PC-3 (cell line): Measurements from ENCODE around the gene RABL3. TPM values are rescaled to one million over a fixed set of nuclear protein-coding genes. Genes with fewer than 3 reads are reported as not detected.

Experiments used
- ATAC-seq: fragments of 200-7000 bp; cut with Tn5 transposase; 2 replicates; pipeline ENCODE4 v1.9.1; 2020; ENCODE audit warnings: mild to moderate bottlenecking, moderate library complexity
- BruUV-seq: library from RNA; stranded (reverse); fragments of 400-500 nt; replicated peaks from 2 replicates; lab custom pipeline; 2021; lab: Mats Ljungman, UMichigan
- CTCF ChIA-PET: fragments of 300-600 bp; sonication (Branson Sonifier 250); formaldehyde crosslinking; loops from one replicate; lab custom pipeline; 2022; ENCODE audit warnings: antibody characterized with exemption; lab: Charles Lee
- POLR2A ChIA-PET: fragments of 300-600 bp; sonication (Branson Sonifier 250); formaldehyde crosslinking; loops from one replicate; lab custom pipeline; 2022; ENCODE audit warnings: antibody characterized with exemption; ENCODE audit not compliant: unreplicated experiment; lab: Charles Lee
- DNase-seq: peaks from one replicate; pipeline ENCODE4 v3.0.0-alpha.2; 2015
- H2AFZ ChIP-seq: fragments of 300-600 bp; sonication (generic); 2 replicates; pipeline ENCODE4 v1.6.0; 2016; ENCODE audit warnings: antibody characterized with exemption, low read length
- H3F3A ChIP-seq: fragments of 300-600 bp; sonication (generic); one replicate; pipeline ENCODE4 v1.6.0; 2017; ENCODE audit warnings: antibody characterized with exemption, low read length, control low read depth, mild to moderate bottlenecking; ENCODE audit not compliant: unreplicated experiment
- H3K27ac ChIP-seq: fragments of 300-600 bp; sonication (generic); 2 replicates; pipeline ENCODE4 v1.5.1; 2016; ENCODE audit warnings: mild to moderate bottlenecking, low read length
- H3K27me3 ChIP-seq: fragments of 300-600 bp; sonication (generic); 2 replicates; pipeline ENCODE4 v1.6.1; 2016; ENCODE audit warnings: low read length, mixed read lengths
- H3K36me3 ChIP-seq: fragments of 300-600 bp; sonication (generic); 2 replicates; pipeline ENCODE4 v1.6.1; 2016; ENCODE audit warnings: low read depth, mixed run types, low read length, mixed read lengths
- H3K4me1 ChIP-seq: fragments of 300-600 bp; sonication (generic); 2 replicates; pipeline ENCODE4 v1.5.1; 2016; ENCODE audit warnings: low read length; ENCODE audit not compliant: insufficient read depth
- H3K4me2 ChIP-seq: fragments of 300-600 bp; sonication (generic); 2 replicates; pipeline ENCODE4 v1.6.0; 2016; ENCODE audit warnings: low read length
- H3K4me3 ChIP-seq: fragments of 300-600 bp; sonication (generic); 2 replicates; pipeline ENCODE4 v1.5.1; 2016; ENCODE audit warnings: mild to moderate bottlenecking, low read length, mixed read lengths
- H3K79me2 ChIP-seq: fragments of 300-600 bp; sonication (generic); 2 replicates; pipeline ENCODE4 v1.6.1; 2017; ENCODE audit warnings: low read length, mixed read lengths
- H3K9ac ChIP-seq: fragments of 300-600 bp; sonication (generic); 2 replicates; pipeline ENCODE4 v1.6.0; 2016; ENCODE audit warnings: mild to moderate bottlenecking, low read length
- H3K9me2 ChIP-seq: fragments of 300-600 bp; sonication (generic); replicated peaks from 2 replicates; pipeline ENCODE4 v1.6.1; 2016; ENCODE audit warnings: mixed run types, low read length, mixed read lengths
- H3K9me3 ChIP-seq: fragments of 300-600 bp; sonication (generic); 2 replicates; pipeline ENCODE4 v1.6.1; 2016; ENCODE audit warnings: low read length, mixed read lengths
- H4K20me1 ChIP-seq: fragments of 300-600 bp; sonication (generic); 2 replicates; pipeline ENCODE4 v1.6.1; 2016; ENCODE audit warnings: low read length, mixed read lengths
- EZH2 ChIP-seq: fragments of 300-600 bp; sonication (generic); IDR thresholded peaks from one replicate; pipeline ENCODE4 v1.6.1; 2017; ENCODE audit warnings: antibody characterized with exemption, mild to moderate bottlenecking, low read length; ENCODE audit not compliant: unreplicated experiment
- EZH2phosphoT487 ChIP-seq: fragments of 300-600 bp; sonication (generic); IDR thresholded peaks from 2 replicates; pipeline ENCODE4 v1.6.1; 2018; ENCODE audit warnings: mild to moderate bottlenecking, antibody characterized with exemption, low read length, borderline replicate concordance
- intact Hi-C: fragments of 100-400 bp; cut with micrococcal nuclease; formaldehyde crosslinking; loops from 2 replicates; pipeline ENCODE4 v1.9.0; 2023
- total RNA-seq: library from RNA; depleted of rRNA; stranded (reverse); fragments of >200 nt; gene quantifications from 2 replicates; pipeline ENCODE4 v1.2.3, GENCODE V29; 2014
- TF ChIP-seq, protein P1 (sequence below): fragments of 300-600 bp; sonication (generic); conservative IDR thresholded peaks from 2 replicates; pipeline ENCODE4 v1.5.1; 2017; ENCODE audit warnings: antibody characterized with exemption, low read depth, mild to moderate bottlenecking, low read length

Gene RABL3
- total RNA-seq, 1 experiment from 2014 or later, result 24.3 TPM

DNA sequence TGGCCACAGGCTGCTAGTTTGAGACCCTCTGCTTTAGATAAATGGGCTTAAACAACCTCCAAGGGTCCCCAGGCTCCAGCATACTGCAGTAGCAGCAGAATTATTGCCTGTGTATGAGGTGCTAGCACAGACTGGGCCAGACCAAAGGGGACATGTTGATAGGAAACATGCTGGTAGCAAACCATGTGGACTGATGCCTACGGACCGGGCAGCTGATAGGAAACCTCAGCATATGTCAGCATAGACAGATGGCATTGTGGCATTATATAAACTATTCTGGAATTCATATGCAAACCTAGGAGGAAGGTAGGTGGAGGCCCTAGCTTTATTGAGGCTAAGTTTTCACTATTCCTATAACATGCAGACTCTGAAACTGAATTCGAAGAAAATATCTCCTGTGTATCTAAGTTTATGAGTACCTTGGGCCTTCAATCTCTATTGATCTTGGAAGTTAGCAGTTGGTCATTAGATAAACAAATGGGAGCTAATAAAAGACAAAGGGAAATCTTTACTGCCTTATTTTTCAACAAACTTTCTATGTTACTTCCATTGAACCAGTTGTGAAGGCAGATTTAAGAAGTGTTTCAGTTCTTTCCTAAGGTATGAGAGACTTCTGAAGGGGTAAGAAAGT is 58.5 kb downstream of the RABL3 start:
- intact Hi-C loops, result no loop called here
- Histone ChIP-seq H3K4me1 (peaks cover 17% of the 10 kb centered on the region), H3F3A (no peaks in the 10 kb centered on the region), H2AFZ (no peak overlapping the region), H3K36me3 (no peaks in the 10 kb centered on the region), H3K9me2 (no peaks in the 10 kb centered on the region), H3K79me2 (no peaks in the 10 kb centered on the region), H3K27ac (no peak overlapping the region), H4K20me1 (no peaks in the 10 kb centered on the region), H3K4me2 (no peak overlapping the region), H3K4me3 (no peak overlapping the region), H3K27me3 (no peaks in the 10 kb centered on the region), H3K9ac (no peak overlapping the region), H3K9me3 (no peaks in the 10 kb centered on the region)
- POLR2A ChIA-PET, result interaction anchor here (0.6 to 0.7 kb wide), 2 partner anchors 64 to 119 kb away, joined by 3 to 5 read pairs; no protein-coding TSS in a partner anchor
- CTCF ChIA-PET, result no interaction called here
- no TSS peak for BruUV-seq
- ATAC-seq (peak; percentile 74), DNase-seq (peak; percentile 24)
- TF ChIP-seq EZH2phosphoT487 (no peak), EZH2 (no peak)
- TF ChIP-seq, protein P1, sequence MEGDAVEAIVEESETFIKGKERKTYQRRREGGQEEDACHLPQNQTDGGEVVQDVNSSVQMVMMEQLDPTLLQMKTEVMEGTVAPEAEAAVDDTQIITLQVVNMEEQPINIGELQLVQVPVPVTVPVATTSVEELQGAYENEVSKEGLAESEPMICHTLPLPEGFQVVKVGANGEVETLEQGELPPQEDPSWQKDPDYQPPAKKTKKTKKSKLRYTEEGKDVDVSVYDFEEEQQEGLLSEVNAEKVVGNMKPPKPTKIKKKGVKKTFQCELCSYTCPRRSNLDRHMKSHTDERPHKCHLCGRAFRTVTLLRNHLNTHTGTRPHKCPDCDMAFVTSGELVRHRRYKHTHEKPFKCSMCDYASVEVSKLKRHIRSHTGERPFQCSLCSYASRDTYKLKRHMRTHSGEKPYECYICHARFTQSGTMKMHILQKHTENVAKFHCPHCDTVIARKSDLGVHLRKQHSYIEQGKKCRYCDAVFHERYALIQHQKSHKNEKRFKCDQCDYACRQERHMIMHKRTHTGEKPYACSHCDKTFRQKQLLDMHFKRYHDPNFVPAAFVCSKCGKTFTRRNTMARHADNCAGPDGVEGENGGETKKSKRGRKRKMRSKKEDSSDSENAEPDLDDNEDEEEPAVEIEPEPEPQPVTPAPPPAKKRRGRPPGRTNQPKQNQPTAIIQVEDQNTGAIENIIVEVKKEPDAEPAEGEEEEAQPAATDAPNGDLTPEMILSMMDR, result no peak

DNA sequence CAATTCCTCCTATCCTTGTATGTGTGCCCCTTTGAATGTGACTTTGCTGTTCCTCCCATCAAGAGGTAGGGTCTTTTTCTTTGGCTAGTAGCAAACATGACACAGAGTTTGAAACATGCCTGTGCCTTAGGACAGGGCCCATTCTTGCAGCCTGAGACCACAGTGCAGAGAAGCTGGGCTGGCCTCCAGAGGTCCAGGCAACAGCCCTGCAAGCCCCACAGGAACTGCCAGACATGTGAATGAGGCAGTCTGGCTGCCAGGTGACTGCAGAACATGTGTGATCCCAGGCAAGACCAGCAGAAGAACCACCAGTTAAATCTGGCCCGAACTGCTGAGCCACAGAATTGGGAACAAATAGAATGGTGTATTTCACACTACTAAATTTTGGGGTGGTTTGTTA is 59.1 kb downstream of the RABL3 start:
- TF ChIP-seq EZH2phosphoT487, result no peak
- TF ChIP-seq, protein P1, result no peak
- TF ChIP-seq EZH2, result no peak
- Histone ChIP-seq H3K36me3 (no peaks in the 10 kb centered on the region), H2AFZ (no peak overlapping the region), H3K9ac (no peak overlapping the region), H3K9me3 (no peaks in the 10 kb centered on the region), H3F3A (no peaks in the 10 kb centered on the region), H3K79me2 (no peaks in the 10 kb centered on the region), H3K9me2 (no peaks in the 10 kb centered on the region), H3K27ac (no peak overlapping the region), H3K4me1 (peaks cover 23% of the 10 kb centered on the region), H3K4me3 (no peak overlapping the region), H3K4me2 (no peak overlapping the region), H3K27me3 (no peaks in the 10 kb centered on the region), H4K20me1 (no peaks in the 10 kb centered on the region)
- ATAC-seq (no peak), DNase-seq (no peak)
- ChIA-PET CTCF (no interaction called here), POLR2A (no interaction called here)
- intact Hi-C loops, result no loop called here
- no TSS peak for BruUV-seq

DNA sequence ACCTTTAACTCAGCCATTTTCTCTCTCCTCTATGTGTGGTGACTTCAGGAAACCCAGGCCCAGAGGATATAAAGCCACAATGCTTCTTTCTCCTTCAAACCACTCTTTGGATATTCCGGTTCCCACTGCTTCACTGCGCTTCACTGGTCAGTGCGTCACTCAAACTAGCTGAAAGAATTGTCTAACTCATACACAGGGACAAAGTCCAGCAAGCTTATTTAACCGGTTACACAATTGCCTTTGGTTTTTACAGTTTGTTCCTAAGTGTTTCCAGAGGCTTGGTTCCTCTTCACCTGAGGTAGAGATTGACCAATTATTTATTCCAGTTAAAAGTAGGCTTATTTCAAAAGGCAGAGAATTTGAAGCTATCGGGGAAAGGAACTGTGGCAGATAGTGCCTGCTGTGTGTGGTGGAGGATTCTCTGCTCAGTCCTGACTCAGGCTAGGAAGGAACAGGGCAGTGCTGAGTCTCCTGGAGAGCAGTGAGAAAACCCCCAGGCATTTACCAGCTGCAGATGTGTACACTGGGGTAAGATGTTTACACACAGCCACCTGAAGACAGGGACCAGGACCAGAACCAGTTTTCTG is 60.1 kb downstream of the RABL3 start, which contains the start of gene HGD:
Gene HGD, minus strand, starts transcription at position 145 of the 587 bp plus-strand sequence. Its CDS starts 128 bp downstream, at position 17.
- Histone ChIP-seq H4K20me1 (no peaks in the 10 kb centered on the region), H3K4me2 (peak within 1 kb of the TSS; percentile 16), H3K36me3 (no peaks in the 10 kb centered on the region), H3K4me3 (no peak within 1 kb of the TSS), H3K79me2 (no peaks in the 10 kb centered on the region), H3K9ac (no peak within 1 kb of the TSS), H3K9me2 (no peaks in the 10 kb centered on the region), H2AFZ (no peak within 1 kb of the TSS), H3F3A (no peaks in the 10 kb centered on the region), H3K27ac (peak within 1 kb of the TSS; percentile 24; the same call in 1 of the 2 replicates), H3K27me3 (no peaks in the 10 kb centered on the region), H3K4me1 (peaks cover 26% of the 10 kb centered on the region), H3K9me3 (no peaks in the 10 kb centered on the region)
- ChIA-PET CTCF (no interaction called here), POLR2A (no interaction called here)
- ATAC-seq (peak; percentile 44), DNase-seq (peak; percentile 51)
- intact Hi-C loops, result no loop called here
- TF ChIP-seq, protein P1, result no peak
- TF ChIP-seq EZH2phosphoT487 (no peak), EZH2 (no peak)
- no TSS peak for BruUV-seq
